Measurements from ENCODE around the gene CFAP410. TPM values are rescaled to one million over a fixed set of nuclear protein-coding genes. Genes with fewer than 3 reads are reported as not detected.

CFAP410 gene
- total RNA-seq, 1 donor from 2014 or later = 14.2 TPM

DNA sequence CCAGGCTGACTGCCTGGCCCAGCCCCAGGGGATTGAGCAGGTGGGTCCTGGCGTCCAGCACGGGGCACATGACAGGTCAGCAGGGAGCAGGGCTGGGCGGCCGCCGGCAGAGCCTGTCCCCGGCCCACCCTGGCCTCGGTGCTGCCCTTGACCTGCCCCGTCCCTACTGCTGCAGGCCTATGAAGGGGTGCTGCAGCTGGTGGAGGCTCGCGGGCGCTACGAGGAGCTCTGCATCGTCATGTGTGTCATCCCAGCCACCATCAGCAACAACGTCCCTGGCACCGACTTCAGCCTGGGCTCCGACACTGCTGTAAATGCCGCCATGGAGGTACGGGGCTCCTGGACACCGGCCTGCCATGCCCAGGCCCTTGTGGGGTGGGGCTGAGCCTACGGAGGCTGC is 15.6 kb downstream of the CFAP410 start:
- H3K4me3 Mint-ChIP-seq (ENCODE audit: unreplicated experiment) = no peak overlapping the region
- DNase-seq (ENCODE audit: low spot score) = no peak
- peaks cover 6% of the 10 kb centered on the region for H3K36me3 Mint-ChIP-seq (ENCODE audit: low read depth)
- H3K27me3 Mint-ChIP-seq (ENCODE audit: low read depth) = no peaks in the 10 kb centered on the region
- no peaks in the 10 kb centered on the region for H3K9me3 Mint-ChIP-seq (ENCODE audit: low read depth)
- TF ChIP-seq, protein P1, sequence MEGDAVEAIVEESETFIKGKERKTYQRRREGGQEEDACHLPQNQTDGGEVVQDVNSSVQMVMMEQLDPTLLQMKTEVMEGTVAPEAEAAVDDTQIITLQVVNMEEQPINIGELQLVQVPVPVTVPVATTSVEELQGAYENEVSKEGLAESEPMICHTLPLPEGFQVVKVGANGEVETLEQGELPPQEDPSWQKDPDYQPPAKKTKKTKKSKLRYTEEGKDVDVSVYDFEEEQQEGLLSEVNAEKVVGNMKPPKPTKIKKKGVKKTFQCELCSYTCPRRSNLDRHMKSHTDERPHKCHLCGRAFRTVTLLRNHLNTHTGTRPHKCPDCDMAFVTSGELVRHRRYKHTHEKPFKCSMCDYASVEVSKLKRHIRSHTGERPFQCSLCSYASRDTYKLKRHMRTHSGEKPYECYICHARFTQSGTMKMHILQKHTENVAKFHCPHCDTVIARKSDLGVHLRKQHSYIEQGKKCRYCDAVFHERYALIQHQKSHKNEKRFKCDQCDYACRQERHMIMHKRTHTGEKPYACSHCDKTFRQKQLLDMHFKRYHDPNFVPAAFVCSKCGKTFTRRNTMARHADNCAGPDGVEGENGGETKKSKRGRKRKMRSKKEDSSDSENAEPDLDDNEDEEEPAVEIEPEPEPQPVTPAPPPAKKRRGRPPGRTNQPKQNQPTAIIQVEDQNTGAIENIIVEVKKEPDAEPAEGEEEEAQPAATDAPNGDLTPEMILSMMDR (IDR thresholded peaks at IDR 0.05) = no peak
- no peak overlapping the region for H3K27ac Mint-ChIP-seq (ENCODE audit: unreplicated experiment)
- no peaks in the 10 kb centered on the region for H3K4me1 Mint-ChIP-seq (ENCODE audit: low read depth)

DNA sequence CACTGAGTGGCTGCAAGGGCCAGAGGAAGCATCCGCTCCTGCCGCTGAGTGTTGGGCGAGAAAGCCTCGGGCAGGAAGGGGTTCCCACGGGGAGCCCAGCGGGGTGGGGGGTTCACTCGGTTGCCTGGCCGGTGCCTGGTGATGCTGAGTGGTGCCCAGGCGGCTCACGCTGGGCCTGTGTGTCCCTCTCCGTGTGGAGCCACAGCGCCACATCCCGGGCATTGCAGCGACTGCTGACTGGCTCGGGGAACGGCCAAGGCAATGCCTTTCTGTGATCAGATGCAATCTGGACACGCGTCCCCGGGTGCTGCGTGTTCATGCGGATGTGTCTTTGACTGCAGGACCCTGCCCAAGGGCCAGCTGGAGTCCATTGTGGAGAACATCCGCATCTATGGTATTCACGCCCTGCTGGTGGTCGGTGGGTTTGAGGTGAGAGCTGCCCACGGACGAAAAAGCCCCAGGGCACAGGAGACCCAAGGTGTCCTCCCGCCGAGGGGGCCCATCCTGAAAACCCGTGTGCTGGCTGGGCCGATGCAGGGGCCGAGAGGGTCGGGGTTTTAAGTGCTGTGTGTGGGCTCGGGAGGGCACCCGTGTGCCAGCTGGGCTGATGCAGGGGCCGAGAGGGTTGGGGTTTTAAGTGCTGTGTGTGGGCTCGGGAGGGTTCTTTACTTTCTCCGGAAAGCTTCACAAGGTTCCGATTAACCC is 16.4 kb downstream of the CFAP410 start:
- H3K27me3 Mint-ChIP-seq (ENCODE audit: low read depth) = no peaks in the 10 kb centered on the region
- no peaks in the 10 kb centered on the region for H3K9me3 Mint-ChIP-seq (ENCODE audit: low read depth)
- no peak overlapping the region for H3K27ac Mint-ChIP-seq (ENCODE audit: unreplicated experiment)
- H3K4me3 Mint-ChIP-seq (ENCODE audit: unreplicated experiment) = no peak overlapping the region
- TF ChIP-seq, protein P1 (IDR thresholded peaks at IDR 0.05) = no peak
- H3K36me3 Mint-ChIP-seq (ENCODE audit: low read depth) = peaks cover 6% of the 10 kb centered on the region
- H3K4me1 Mint-ChIP-seq (ENCODE audit: low read depth) = no peaks in the 10 kb centered on the region
- no peak for DNase-seq (ENCODE audit: low spot score)

DNA sequence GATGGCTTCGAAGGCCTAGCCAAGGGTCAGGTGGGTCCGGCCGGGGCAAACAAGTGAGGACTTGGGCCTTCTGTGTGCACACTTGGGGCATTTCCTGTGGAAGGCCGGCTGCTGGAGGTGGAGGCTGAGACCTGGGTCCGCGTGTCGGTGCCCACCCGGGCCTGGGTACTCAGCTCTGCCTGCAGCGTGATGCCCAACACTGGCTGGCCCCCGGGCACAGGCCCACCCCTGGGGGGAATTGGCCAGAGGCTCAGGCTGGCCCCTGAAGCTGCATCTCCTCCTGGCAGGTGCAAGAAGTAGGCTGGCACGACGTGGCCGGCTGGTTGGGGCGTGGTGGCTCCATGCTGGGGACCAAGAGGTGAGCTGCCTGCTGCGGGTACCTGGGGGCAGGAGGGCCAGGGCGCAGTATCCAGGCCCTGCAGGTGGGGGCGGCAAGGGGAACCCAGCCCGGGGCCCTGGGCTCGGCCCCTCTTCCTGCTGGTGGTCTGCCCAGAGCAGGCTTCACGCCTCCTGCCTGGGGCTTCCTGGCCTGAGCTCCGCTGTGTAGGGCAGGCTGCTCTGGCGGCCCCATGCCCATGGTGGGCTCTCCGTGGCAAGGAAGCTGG is 17.2 kb downstream of the CFAP410 start:
- TF ChIP-seq, protein P1 (IDR thresholded peaks at IDR 0.05) = no peak
- no peak overlapping the region for H3K4me3 Mint-ChIP-seq (ENCODE audit: unreplicated experiment)
- H3K27ac Mint-ChIP-seq (ENCODE audit: unreplicated experiment) = no peak overlapping the region
- H3K36me3 Mint-ChIP-seq (ENCODE audit: low read depth) = peaks cover 6% of the 10 kb centered on the region
- no peaks in the 10 kb centered on the region for H3K9me3 Mint-ChIP-seq (ENCODE audit: low read depth)
- H3K27me3 Mint-ChIP-seq (ENCODE audit: low read depth) = no peaks in the 10 kb centered on the region
- H3K4me1 Mint-ChIP-seq (ENCODE audit: low read depth) = no peaks in the 10 kb centered on the region
- no peak for DNase-seq (ENCODE audit: low spot score)

DNA sequence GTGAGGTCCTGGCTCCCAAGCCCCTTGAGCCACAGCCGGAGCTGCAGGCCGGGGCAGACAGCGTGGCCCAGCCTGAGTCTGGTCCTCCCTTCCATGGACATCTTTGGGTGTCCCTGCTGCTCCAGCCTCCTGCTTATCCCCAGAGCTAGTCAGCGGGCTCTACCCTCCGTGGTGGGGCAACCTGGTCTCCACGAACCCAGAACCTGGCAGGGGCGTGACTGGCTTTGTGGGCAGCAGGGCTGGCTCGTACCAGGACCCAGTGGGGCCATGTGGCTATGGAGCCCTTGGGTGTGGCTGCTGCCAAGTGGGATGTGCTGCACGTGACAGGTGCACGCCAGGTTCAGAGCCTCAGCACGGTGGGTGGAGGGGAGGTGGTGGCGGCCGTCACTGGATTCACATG is 18.3 kb downstream of the CFAP410 start:
- Mint-ChIP-seq H3K36me3 (ENCODE audit: low read depth) (peaks cover 7% of the 10 kb centered on the region), H3K9me3 (ENCODE audit: low read depth) (no peaks in the 10 kb centered on the region), H3K27ac (ENCODE audit: unreplicated experiment) (no peak overlapping the region), H3K4me3 (ENCODE audit: unreplicated experiment) (no peak overlapping the region), H3K27me3 (ENCODE audit: low read depth) (no peaks in the 10 kb centered on the region), H3K4me1 (ENCODE audit: low read depth) (no peaks in the 10 kb centered on the region)
- TF ChIP-seq, protein P1 (IDR thresholded peaks at IDR 0.05) = no peak
- no peak for DNase-seq (ENCODE audit: low spot score)

DNA sequence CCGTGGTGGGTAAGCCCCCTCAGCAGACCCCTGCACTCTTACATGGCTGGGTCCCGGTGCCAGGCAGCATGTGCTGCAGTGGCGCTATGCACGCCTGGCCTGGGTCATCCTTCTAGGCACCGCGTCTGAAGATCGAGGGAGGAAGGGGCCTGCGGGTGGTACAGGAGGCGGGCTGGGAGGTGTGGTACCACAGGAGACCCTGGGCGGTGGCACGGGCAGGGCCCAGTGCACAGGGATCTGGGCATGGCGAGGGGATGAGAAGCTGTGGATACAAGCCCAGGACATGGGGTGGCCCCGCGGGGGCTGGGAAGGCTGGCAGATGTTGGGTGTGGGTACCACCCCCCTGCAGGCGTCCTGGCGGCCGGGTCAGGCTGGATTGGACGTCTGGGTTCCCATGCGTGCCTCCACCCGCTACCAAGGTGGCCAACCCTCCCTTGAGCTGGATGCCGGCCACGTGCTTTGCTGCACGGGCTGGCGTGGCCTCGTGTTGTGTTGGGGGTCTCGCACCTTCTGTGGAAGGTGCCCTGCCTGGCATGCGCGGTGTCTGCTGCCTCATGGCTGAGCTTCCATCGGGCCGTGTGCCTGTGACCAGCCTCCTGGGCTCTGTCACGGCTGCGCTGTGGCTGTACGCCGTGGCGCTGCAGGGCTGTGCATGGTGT is 19.7 kb downstream of the CFAP410 start:
- Mint-ChIP-seq H3K27ac (ENCODE audit: unreplicated experiment) (no peak overlapping the region), H3K9me3 (ENCODE audit: low read depth) (no peaks in the 10 kb centered on the region), H3K4me1 (ENCODE audit: low read depth) (no peaks in the 10 kb centered on the region), H3K27me3 (ENCODE audit: low read depth) (no peaks in the 10 kb centered on the region), H3K36me3 (ENCODE audit: low read depth) (peaks cover 7% of the 10 kb centered on the region), H3K4me3 (ENCODE audit: unreplicated experiment) (no peak overlapping the region)
- TF ChIP-seq, protein P1 (IDR thresholded peaks at IDR 0.05) = no peak
- no peak for DNase-seq (ENCODE audit: low spot score)

All from chondrocyte (in vitro differentiated cells).